ENCODE data around the gene TFAM. TPM values are rescaled to one million over a fixed set of nuclear protein-coding genes. Genes with fewer than 3 reads are reported as not detected.
A peak's percentile ranks its signal among the peaks of the same experiment; 100 is the strongest.

The TFAM gene
- 21.0 and 21.1 TPM in 2 replicates for total RNA-seq
- polyA plus RNA-seq = 46.4 and 47.5 TPM in 2 replicates

- H3K36me3 ChIP-seq = peaks cover 27% of the 10 kb centered on the region
- peaks cover 12% of the 10 kb centered on the region for H3K4me1 ChIP-seq (ENCODE audit: low read depth)
- no peaks in the 10 kb centered on the region for H3K27me3 ChIP-seq
- peak; percentile 42 for TF ChIP-seq CTCF (IDR thresholded peaks at IDR 0.05; ENCODE audit: low read depth, low read length)
- peak within 1 kb of the TSS; percentile 88 for H3K27ac ChIP-seq
- peak within 1 kb of the TSS; percentile 65 for H3K4me3 ChIP-seq
- DNase-seq (ENCODE audit: low read depth in 1 of 2, low spot score in 1 of 2) = peak; percentile 95 to 96
- no peaks in the 10 kb centered on the region for H3K9me3 ChIP-seq (ENCODE audit: low read depth)
Measured at GRCh38 chr10:58384999-58385783, at the start of gene TFAM. TSS of gene TFAM (plus strand) at chr10:58385410. CDS start at chr10:58385548, 138 bp downstream.

GRCh38 chr10:58336242-58336641 is 49.0 kb upstream of the TFAM start:
- Histone ChIP-seq H3K27ac (peak overlapping the region; percentile 57), H3K4me1 (ENCODE audit: low read depth) (peaks cover 8% of the 10 kb centered on the region), H3K36me3 (no peaks in the 10 kb centered on the region), H3K4me3 (peak overlapping the region; percentile 80), H3K9me3 (ENCODE audit: low read depth) (no peaks in the 10 kb centered on the region), H3K27me3 (no peaks in the 10 kb centered on the region)
- no peak for DNase-seq (ENCODE audit: low read depth in 1 of 2, low spot score in 1 of 2)
- TF ChIP-seq CTCF (IDR thresholded peaks at IDR 0.05; ENCODE audit: low read depth, low read length) = no peak

- Histone ChIP-seq H3K4me3 (no peak overlapping the region), H3K27ac (no peak overlapping the region), H3K27me3 (no peaks in the 10 kb centered on the region), H3K4me1 (ENCODE audit: low read depth) (peaks cover under 1% of the 10 kb centered on the region), H3K9me3 (ENCODE audit: low read depth) (no peaks in the 10 kb centered on the region), H3K36me3 (no peaks in the 10 kb centered on the region)
- DNase-seq (ENCODE audit: low read depth in 1 of 2, low spot score in 1 of 2) = no peak
- TF ChIP-seq CTCF (IDR thresholded peaks at IDR 0.05; ENCODE audit: low read depth, low read length) = no peak
Measured at GRCh38 chr10:58341422-58341821, 43.8 kb upstream of the TFAM start.

GRCh38 chr10:58341947-58342346 is 43.3 kb upstream of the TFAM start:
- H3K27me3 ChIP-seq = no peaks in the 10 kb centered on the region
- no peaks in the 10 kb centered on the region for H3K4me1 ChIP-seq (ENCODE audit: low read depth)
- no peaks in the 10 kb centered on the region for H3K36me3 ChIP-seq
- DNase-seq (ENCODE audit: low read depth in 1 of 2, low spot score in 1 of 2) = no peak
- no peaks in the 10 kb centered on the region for H3K9me3 ChIP-seq (ENCODE audit: low read depth)
- H3K27ac ChIP-seq = no peak overlapping the region
- H3K4me3 ChIP-seq = no peak overlapping the region
- no peak for TF ChIP-seq CTCF (IDR thresholded peaks at IDR 0.05; ENCODE audit: low read depth, low read length)

GRCh38 chr10:58347967-58348366 is 37.2 kb upstream of the TFAM start:
- Histone ChIP-seq H3K4me3 (no peak overlapping the region), H3K36me3 (no peaks in the 10 kb centered on the region), H3K27me3 (no peaks in the 10 kb centered on the region), H3K4me1 (ENCODE audit: low read depth) (no peaks in the 10 kb centered on the region), H3K27ac (no peak overlapping the region), H3K9me3 (ENCODE audit: low read depth) (no peaks in the 10 kb centered on the region)
- TF ChIP-seq CTCF (IDR thresholded peaks at IDR 0.05; ENCODE audit: low read depth, low read length) = no peak
- DNase-seq (ENCODE audit: low read depth in 1 of 2, low spot score in 1 of 2) = no peak
